ENCODE results near the gene CBX2.

The CBX2 gene

DNA sequence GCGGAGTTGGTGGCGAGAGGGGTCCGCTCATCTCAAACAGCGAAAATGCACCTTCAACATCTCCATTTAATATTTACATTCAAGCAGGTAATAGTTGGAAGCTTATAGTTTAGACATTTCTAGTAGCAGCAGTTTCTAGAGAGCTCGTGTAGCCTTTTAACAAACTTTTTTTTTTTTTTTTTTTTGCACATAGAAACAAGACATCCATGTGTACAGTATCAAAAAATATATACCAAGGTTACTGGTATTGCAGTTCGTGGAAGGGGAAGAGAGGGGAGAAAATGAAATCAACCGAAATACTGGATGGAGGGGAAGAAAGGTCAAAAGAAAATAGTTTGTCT, 55.1 kb downstream of the CBX2 start:
- H3K4me3 ChIP-seq (ENCODE audit: low read length) = no peak overlapping the region
- DNase-seq (ENCODE audit: low read depth) = no peak
- TF ChIP-seq, protein P1, sequence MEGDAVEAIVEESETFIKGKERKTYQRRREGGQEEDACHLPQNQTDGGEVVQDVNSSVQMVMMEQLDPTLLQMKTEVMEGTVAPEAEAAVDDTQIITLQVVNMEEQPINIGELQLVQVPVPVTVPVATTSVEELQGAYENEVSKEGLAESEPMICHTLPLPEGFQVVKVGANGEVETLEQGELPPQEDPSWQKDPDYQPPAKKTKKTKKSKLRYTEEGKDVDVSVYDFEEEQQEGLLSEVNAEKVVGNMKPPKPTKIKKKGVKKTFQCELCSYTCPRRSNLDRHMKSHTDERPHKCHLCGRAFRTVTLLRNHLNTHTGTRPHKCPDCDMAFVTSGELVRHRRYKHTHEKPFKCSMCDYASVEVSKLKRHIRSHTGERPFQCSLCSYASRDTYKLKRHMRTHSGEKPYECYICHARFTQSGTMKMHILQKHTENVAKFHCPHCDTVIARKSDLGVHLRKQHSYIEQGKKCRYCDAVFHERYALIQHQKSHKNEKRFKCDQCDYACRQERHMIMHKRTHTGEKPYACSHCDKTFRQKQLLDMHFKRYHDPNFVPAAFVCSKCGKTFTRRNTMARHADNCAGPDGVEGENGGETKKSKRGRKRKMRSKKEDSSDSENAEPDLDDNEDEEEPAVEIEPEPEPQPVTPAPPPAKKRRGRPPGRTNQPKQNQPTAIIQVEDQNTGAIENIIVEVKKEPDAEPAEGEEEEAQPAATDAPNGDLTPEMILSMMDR (IDR thresholded peaks at IDR 0.05; ENCODE audit: insufficient read depth, low read depth, low read length, missing control alignments) = no peak

DNA sequence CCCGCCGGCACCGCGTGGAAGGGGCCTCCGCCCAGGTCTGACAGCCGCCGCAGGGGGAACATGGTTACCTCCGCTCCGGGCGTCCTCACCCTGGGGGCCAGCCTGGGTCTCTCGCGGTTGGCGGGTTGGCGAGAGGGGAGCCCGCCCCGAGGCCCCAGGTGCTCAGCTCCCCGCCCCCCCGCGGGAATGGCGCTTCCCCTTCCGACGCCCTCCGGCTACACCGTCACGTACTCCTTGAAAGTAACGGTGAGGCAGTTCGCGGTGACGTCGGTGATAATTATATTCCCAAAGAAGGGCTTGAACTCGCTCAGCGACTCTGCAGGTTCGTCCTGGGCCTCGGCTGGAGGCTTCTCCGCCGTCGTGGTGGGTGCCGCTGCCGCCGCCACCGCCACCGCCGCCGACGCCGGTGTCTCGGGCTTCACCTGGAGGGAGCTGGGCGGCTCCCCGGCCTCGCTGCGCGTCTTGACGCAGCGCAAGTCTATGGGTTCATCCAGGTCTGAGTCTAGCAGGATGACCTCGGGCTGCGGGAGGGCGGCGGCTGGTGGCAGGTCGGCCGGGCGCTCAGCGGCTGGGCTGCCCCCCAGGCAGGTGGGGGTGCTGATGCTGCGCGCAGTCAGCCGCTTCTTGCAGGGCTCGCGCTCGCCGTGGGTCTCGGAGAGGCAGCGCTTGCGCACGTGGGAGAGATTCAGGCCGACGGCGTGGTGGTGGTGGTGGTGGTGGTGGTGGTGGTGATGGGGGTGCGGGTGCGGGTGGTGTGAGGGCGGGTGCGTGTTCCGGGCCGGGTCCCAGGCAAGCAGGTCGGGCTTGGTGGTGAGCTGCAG, 56.0 kb downstream of the CBX2 start:
- no peak overlapping the region for H3K4me3 ChIP-seq (ENCODE audit: low read length)
- TF ChIP-seq, protein P1 (IDR thresholded peaks at IDR 0.05; ENCODE audit: insufficient read depth, low read depth, low read length, missing control alignments) = no peak
- no peak for DNase-seq (ENCODE audit: low read depth)

DNA sequence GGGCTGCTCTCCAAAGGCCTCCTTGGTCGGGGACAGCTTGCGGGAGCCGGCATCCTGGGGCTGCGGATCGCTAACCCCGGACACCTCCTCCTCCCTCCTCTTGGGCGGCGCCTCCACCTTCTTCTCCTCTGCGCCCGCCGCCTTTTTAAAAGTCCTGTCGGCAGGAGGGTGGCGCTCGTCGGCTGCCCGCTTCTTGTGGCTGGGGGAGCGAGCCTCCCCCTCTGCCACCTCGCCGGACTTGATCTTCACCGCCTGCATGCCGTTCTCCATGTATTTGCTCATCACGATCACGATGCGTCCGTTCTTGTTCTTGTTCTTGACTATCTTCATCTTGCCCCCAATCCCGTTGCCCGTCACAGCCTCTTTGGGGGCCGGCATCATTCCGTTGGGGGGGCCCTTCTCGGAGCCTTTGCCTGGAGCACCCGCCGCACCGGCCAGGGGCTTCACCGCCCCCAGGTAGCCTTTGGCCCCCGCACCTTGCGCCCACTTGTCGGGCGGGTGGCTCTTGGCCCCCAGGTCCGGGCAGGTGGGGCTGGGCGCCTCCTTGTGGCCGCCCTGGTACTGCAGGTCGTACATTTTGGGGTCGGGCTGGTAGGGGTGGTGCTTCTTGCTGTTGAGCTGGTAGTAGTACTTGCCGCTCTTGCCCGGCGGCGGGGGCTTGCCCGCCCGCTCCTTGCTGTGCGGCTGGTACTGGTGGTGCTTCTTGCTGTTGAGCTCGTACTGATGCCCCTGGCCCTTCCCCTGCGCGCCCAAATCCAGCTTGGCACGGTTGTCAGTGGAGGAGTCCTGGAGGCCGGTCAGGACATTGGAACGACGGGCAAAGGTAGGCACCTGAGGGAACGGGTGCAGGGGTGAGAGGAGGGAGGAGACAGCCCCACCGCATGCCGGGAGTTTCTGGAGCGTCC, 56.9 kb downstream of the CBX2 start:
- no peak overlapping the region for H3K4me3 ChIP-seq (ENCODE audit: low read length)
- TF ChIP-seq, protein P1 (IDR thresholded peaks at IDR 0.05; ENCODE audit: insufficient read depth, low read depth, low read length, missing control alignments) = peak; percentile 55
- DNase-seq (ENCODE audit: low read depth) = no peak

DNA sequence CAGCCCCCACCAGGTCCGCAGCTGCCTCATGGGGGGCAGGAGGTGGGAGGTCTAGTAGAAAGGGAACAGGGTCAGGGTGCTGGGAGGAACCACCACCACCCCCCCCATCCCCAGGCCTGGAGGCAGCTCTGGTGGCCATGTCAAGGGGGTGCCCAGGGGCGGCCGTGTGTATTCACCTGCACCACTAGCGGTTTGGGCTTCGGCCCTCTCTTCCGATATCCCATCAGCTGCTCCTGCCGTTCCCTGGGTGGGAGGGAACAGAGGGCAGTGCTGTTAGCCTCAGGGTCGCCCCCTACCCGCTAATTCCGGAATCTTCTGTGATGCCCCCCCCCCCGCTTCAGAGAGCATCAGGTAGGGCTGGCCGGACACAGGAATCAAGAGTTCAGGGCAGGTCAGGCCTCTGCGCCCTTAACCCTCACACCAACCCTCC, 57.5 kb downstream of the CBX2 start:
- DNase-seq (ENCODE audit: low read depth) = no peak
- TF ChIP-seq, protein P1 (IDR thresholded peaks at IDR 0.05; ENCODE audit: insufficient read depth, low read depth, low read length, missing control alignments) = no peak
- H3K4me3 ChIP-seq (ENCODE audit: low read length) = no peak overlapping the region

DNA sequence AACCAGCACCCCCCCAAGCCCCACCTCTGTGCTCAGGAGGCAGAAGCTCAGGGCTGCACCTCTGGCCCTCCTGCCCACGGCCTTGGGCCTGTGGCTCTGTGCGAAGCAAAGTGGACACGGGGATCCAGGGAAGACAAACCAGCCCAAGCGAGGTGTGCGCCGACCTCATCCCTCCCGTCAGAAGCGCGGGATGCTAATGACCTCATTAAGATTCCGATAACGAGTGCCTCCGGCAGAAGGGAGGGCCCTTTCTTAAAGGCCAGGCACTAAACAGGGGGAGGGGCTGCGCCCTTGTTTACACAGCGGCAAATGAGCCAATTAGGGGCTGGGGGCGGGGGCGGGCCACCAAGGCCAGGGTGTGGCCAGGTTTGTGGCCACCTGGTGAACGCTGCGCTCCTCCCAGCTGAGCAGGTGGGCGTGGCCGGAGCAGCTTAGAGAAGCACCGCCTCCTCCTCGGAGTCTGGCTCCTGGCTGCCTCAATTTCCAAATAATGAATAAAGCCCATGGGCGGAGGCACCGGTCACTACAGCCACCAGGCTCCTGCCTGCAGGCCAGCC, 58.1 kb downstream of the CBX2 start:
- peak; percentile 56 for DNase-seq (ENCODE audit: low read depth)
- H3K4me3 ChIP-seq (ENCODE audit: low read length) = peak overlapping the region; percentile 62
- TF ChIP-seq, protein P1 (IDR thresholded peaks at IDR 0.05; ENCODE audit: insufficient read depth, low read depth, low read length, missing control alignments) = no peak

DNA sequence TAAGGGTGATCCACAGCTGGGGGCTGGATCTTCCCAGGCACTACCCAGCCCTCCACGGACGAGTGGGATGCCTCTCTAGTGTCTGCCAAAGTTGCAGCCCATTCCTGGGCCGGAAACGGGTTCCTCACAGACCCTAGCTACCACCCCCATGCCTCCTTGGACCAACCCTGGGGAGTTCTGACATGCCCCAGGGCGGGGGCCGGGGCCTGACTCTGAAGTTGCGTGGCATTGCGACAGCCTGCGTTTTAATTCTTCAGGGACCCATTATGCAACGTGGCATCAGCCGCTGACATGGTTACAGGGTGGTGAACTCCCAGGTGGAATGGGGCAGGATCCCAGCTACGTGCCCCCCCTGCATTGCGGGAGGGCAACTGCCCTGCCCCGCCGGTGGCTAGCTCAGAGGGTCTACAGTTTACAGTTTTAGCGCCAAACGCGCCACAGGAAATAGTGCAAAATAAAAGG, 58.6 kb downstream of the CBX2 start:
- TF ChIP-seq, protein P1 (IDR thresholded peaks at IDR 0.05; ENCODE audit: insufficient read depth, low read depth, low read length, missing control alignments) = no peak
- peak; percentile 67 for DNase-seq (ENCODE audit: low read depth)
- peak overlapping the region; percentile 62 for H3K4me3 ChIP-seq (ENCODE audit: low read length)
